ACC112 (cell line): ENCODE results near the gene IGF2R.

Experiments used
- H2AFZ ChIP-seq: fragments of 200-600 bp; sonication (generic); one replicate; pipeline ENCODE4 v1.6.0; 2017; ENCODE audit warnings: antibody characterized with exemption, low read length; ENCODE audit not compliant: unreplicated experiment
- H3K27ac ChIP-seq: fragments of 200-600 bp; sonication (generic); 2 replicates; pipeline ENCODE4 v1.5.1; 2014; ENCODE audit warnings: low read depth, mild to moderate bottlenecking, antibody characterized with exemption, low read length, moderate library complexity
- H3K27me3 ChIP-seq: fragments of 200-600 bp; sonication (generic); 2 replicates; pipeline ENCODE4 v1.6.1; 2014; ENCODE audit warnings: mild to moderate bottlenecking, antibody characterized with exemption, low read length, moderate library complexity, mixed read lengths; ENCODE audit not compliant: insufficient read depth
- H3K36me3 ChIP-seq: fragments of 200-600 bp; sonication (generic); 2 replicates; pipeline ENCODE4 v1.6.1; 2016; ENCODE audit warnings: mild to moderate bottlenecking, antibody characterized with exemption, low read length, moderate library complexity, mixed read lengths; ENCODE audit not compliant: insufficient read depth
- H3K4me1 ChIP-seq: fragments of 200-600 bp; sonication (generic); one replicate; pipeline ENCODE4 v1.6.1; 2016; ENCODE audit warnings: low read length, mixed read lengths; ENCODE audit not compliant: insufficient read depth, unreplicated experiment, control insufficient read depth
- H3K4me3 ChIP-seq: fragments of 200-600 bp; sonication (generic); 2 replicates; pipeline ENCODE4 v1.5.1; 2014; ENCODE audit warnings: mild to moderate bottlenecking, low read depth, low read length
- H3K79me2 ChIP-seq: fragments of 200-600 bp; sonication (generic); one replicate; pipeline ENCODE4 v1.6.0; 2016; ENCODE audit warnings: low read length; ENCODE audit not compliant: control insufficient read depth, unreplicated experiment, insufficient read depth

IGF2R gene

DNA sequence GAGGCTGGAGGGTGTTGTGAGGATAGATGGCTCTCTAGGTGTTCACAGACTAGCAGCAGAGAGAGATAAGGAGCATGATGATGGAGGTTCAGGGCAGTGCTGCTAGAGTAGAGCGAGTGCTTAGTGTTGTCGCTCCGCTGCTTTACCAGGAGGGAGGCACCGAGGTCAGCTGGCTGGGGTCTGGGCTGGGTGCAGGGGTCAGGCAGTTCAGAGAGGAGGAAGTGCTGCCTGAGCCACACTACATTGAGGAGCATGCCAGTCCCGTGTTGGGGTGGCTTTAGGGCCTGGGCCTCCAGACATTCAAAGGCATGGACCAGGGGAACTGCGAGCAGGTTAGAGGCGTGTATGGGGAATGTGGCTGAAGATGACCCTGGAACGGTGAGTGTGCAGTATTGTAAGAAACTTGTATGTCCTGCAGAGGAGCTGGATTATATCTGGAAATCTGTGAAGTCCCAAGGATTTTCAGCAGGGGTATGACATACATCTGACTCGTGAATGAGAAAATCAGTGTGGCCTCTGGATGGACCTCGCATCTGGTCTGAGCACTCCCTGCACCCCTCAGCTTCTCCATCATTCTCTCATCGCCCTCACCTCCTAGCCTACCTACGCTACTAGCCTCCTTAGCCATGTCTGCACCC, 66.9 kb downstream of the IGF2R start:
- Histone ChIP-seq H3K27me3 (no peaks in the 10 kb centered on the region), H3K4me1 (peaks cover 49% of the 10 kb centered on the region), H3K79me2 (peaks cover 7% of the 10 kb centered on the region), H3K36me3 (peaks cover 11% of the 10 kb centered on the region), H3K27ac (peak overlapping the region; percentile 97), H2AFZ (no peak overlapping the region), H3K4me3 (peak overlapping the region; percentile 37; the same call in 1 of the 2 replicates)

GRCh38 chr6:160036331-160036695, 67.4 kb downstream of the IGF2R start:
- peaks cover 49% of the 10 kb centered on the region for H3K4me1 ChIP-seq
- H3K4me3 ChIP-seq, result peak overlapping the region; percentile 37; the same call in 1 of the 2 replicates
- peaks cover 16% of the 10 kb centered on the region for H3K36me3 ChIP-seq
- no peaks in the 10 kb centered on the region for H3K27me3 ChIP-seq
- H3K79me2 ChIP-seq, result peaks cover 5% of the 10 kb centered on the region
- peak overlapping the region; percentile 97 for H3K27ac ChIP-seq
- no peak overlapping the region for H2AFZ ChIP-seq

DNA sequence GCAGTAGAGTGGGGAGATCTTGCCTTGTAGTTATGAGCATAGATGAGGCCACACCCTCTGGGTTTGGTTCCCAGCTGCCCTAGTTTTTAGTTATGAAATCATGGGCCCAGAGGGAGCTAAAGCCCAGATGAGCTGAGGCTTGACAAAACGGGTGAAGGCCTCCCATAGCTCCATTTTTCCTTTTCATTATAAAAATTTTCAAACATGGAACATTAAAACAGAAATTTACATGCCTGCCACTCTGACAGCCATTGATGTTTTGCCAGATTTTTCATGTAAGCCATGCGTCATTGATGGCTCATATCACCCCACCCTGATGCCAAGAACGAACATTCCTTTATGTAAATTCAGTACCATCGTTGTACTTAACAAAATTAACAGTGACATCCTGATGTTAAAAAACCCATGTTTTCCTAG, 67.9 kb downstream of the IGF2R start:
- H3K79me2 ChIP-seq, result peaks cover under 1% of the 10 kb centered on the region
- no peaks in the 10 kb centered on the region for H3K27me3 ChIP-seq
- 0 out of 2 replicates have a peak overlapping the region, but pooled peaks have one; percentile 37 for H3K4me3 ChIP-seq
- H2AFZ ChIP-seq, result no peak overlapping the region
- H3K27ac ChIP-seq, result peak overlapping the region; percentile 97
- H3K4me1 ChIP-seq, result peaks cover 50% of the 10 kb centered on the region
- peaks cover 16% of the 10 kb centered on the region for H3K36me3 ChIP-seq

DNA sequence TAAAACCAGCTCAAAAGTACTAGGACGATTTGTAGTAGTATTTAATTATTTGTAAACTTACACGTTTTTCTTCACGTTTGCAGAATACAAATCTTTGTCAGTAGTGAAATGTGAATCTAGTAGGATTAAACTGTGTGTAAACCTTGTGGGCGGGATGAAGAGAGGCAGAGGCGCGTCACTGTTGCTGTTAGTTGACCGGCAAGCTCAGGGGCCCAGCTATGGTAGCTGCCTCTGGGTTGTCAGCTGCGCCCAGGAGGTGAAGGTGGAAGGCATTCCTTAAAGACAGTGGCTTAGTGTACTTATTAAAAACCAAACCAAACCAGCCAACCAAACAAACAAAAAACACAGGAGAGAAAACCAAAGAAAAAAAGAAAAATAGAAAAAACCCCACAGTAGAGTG, 69.6 kb downstream of the IGF2R start:
- H3K36me3 ChIP-seq, result peaks cover 12% of the 10 kb centered on the region
- H3K27ac ChIP-seq, result no peak overlapping the region

DNA sequence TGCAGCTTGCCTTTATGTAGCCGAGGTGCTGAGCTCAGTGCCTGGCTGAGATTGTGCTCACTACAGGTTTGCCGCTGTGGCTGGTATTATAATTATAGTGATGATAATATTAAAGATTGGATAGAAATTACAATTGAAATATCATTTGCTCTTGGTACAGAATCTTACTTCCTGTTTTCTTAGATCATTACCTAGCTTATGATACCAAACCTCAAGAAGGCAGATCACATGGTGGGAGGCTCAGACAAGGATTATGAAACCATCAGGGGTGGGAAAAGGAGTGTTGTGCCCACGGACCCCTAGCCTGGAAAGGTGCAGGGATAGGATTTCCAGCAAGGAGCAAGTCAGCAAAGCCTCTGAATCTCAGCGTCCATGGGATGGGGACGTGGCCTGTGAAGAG, 70.6 kb downstream of the IGF2R start:
- peaks cover 68% of the 10 kb centered on the region for H3K4me1 ChIP-seq

More for the DNA sequence above, 69.6 kb downstream of the IGF2R start:
- Histone ChIP-seq H3K27me3 (no peaks in the 10 kb centered on the region), H3K4me3 (no peak overlapping the region), H2AFZ (no peak overlapping the region), H3K79me2 (no peaks in the 10 kb centered on the region), H3K4me1 (peaks cover 65% of the 10 kb centered on the region)

DNA sequence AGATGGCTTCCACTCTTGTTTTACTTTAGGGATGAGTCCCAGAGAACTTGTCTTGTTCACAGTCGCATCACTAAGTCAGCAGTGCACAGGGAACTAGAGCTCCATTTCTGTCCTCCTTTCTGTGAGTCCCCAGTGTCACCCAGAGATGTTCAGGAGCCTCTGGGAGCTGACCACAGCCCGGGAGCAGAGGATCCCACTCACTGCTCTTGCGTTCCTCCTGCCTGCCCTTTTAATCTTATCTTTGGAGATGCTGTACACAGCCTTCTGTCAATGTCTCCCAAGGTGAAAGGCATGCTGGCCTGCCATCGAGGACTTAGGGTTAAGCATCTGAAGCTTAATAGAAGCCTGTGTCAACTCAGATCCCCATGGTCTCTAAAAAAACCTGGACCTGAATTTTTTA, 71.2 kb downstream of the IGF2R start:
- Histone ChIP-seq H3K79me2 (peaks cover 3% of the 10 kb centered on the region), H3K4me3 (no peak overlapping the region), H3K27ac (no peak overlapping the region), H3K27me3 (no peaks in the 10 kb centered on the region), H3K36me3 (peaks cover 23% of the 10 kb centered on the region), H3K4me1 (peaks cover 67% of the 10 kb centered on the region), H2AFZ (no peak overlapping the region)

More for the DNA sequence above, 70.6 kb downstream of the IGF2R start:
- Histone ChIP-seq H3K36me3 (peaks cover 18% of the 10 kb centered on the region), H3K27ac (no peak overlapping the region), H2AFZ (no peak overlapping the region), H3K4me3 (no peak overlapping the region), H3K79me2 (peaks cover 3% of the 10 kb centered on the region), H3K27me3 (no peaks in the 10 kb centered on the region)

GRCh38 chr6:160040527-160041264, 71.8 kb downstream of the IGF2R start:
- H3K4me3 ChIP-seq, result no peak overlapping the region
- H3K36me3 ChIP-seq, result peaks cover 30% of the 10 kb centered on the region
- H3K79me2 ChIP-seq, result peaks cover 3% of the 10 kb centered on the region
- peaks cover 66% of the 10 kb centered on the region for H3K4me1 ChIP-seq
- no peaks in the 10 kb centered on the region for H3K27me3 ChIP-seq
- H3K27ac ChIP-seq, result peak overlapping the region; percentile 97; the same call in 1 of the 2 replicates
- no peak overlapping the region for H2AFZ ChIP-seq

- H3K36me3 ChIP-seq, result peaks cover 37% of the 10 kb centered on the region
- peak overlapping the region; percentile 97 for H3K27ac ChIP-seq
- no peak overlapping the region for H3K4me3 ChIP-seq
Observed at GRCh38 chr6:160041608-160042007, 72.7 kb downstream of the IGF2R start.

DNA sequence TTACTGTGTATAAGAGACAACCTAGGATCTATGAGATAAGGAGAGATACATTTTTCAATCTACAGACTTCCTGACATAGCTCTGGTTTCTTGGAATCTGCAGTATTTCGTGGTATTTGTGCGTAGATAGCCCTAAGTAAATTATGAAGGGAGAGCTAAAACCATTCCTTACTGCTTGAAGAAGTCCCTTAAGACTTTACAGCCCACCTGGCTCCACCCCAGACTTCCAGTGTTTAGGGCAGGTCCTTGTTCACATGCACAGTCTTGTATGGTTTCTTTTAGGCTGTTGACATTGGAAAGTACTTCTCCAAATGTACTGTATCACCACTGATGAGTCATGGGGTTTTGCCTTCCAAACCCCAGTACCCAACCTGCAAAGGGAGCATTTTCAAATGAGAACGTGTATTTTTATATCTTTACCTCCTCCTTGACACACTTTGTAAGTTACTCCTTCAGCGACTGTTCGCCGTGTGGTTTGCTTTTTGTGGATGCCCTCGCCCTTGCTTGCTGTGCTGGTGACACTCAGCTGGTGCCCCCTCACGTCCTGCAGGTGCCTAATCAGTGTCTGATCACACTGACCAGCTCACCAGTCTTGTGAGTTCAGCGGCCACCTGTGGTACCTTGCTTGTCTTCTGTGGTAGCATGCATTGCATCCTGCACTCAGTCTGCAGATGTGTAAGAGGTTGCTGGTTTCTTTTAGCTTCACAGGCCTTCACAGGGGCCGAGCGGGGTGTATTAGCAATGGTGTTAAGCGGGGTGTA, 73.3 kb downstream of the IGF2R start:
- Histone ChIP-seq H3K4me3 (peak overlapping the region; percentile 58), H3K79me2 (peaks cover 3% of the 10 kb centered on the region), H3K27me3 (no peaks in the 10 kb centered on the region), H2AFZ (no peak overlapping the region), H3K4me1 (peaks cover 54% of the 10 kb centered on the region), H3K36me3 (peaks cover 43% of the 10 kb centered on the region), H3K27ac (peak overlapping the region; percentile 97)

More at GRCh38 chr6:160041608-160042007, 72.7 kb downstream of the IGF2R start:
- no peaks in the 10 kb centered on the region for H3K27me3 ChIP-seq
- H3K4me1 ChIP-seq, result peaks cover 57% of the 10 kb centered on the region
- H2AFZ ChIP-seq, result no peak overlapping the region
- peaks cover 3% of the 10 kb centered on the region for H3K79me2 ChIP-seq

- Histone ChIP-seq H3K27ac (peak overlapping the region; percentile 97), H3K4me1 (peaks cover 47% of the 10 kb centered on the region), H2AFZ (no peak overlapping the region), H3K79me2 (peaks cover 3% of the 10 kb centered on the region), H3K27me3 (no peaks in the 10 kb centered on the region), H3K36me3 (peaks cover 49% of the 10 kb centered on the region), H3K4me3 (peak overlapping the region; percentile 58)
Observed at GRCh38 chr6:160042788-160043301, 74.0 kb downstream of the IGF2R start.
